GM21360 (cell line): Measurements from ENCODE around the gene ACTR3.

Experiments
- ATAC-seq: cut with Tn5 transposase; IDR thresholded peaks from one replicate; pipeline ENCODE4 v1.9.1; 2021; ENCODE audit warnings: mild to moderate bottlenecking, moderate library complexity; ENCODE audit not compliant: unreplicated experiment

ACTR3 gene

GRCh38 chr2:113875135-113875534 is 14.8 kb upstream of the ACTR3 start:
- no peak for ATAC-seq

DNA sequence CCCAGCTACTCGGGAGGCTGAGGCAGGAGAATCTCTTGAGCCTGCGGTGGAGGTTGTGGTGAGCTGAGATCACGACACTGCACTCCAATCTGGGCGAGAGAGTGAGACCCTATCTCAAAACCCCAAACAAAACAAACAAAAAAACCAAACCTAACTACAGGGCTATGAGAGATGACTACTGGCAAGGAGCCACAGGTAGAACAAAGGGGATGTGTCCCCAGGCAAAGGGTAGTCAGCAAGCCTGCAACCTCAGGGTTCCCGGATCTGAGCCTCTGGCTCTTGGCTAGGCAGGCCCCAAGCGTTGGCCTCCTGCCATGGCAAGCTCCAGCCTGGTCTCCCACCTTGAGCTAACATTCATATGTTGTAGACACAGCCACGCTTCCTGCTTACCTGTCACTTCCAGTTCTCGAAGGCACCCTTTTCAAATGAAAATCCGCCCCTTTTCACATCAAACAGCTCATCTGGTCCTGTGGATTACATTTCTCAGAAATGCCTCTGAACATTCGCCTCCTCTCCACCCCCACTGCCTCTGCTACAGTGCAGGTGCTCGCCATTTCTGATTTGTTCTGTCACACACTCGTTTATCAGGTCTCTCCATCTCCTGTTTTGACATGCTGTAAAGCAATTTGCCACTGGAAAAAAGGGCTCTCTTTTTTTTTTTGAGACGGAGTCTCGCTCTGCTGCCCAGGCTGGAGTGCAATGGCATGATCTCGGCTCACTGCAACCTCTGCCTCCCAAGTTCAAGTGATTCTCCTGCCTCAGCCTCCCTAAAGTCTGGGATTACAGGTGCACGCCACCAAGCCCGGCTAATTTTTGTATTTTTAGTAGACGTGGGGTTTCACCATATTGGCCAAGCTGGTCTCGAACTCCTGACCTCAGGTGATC is 13.1 kb upstream of the ACTR3 start:
- ATAC-seq: no peak

GRCh38 chr2:113877711-113878598 is 11.9 kb upstream of the ACTR3 start:
- ATAC-seq: no peak

GRCh38 chr2:113878743-113879142 is 11.1 kb upstream of the ACTR3 start:
- ATAC-seq: no peak

- no peak for ATAC-seq
Observed at GRCh38 chr2:113879457-113879856, 10.4 kb upstream of the ACTR3 start.

GRCh38 chr2:113886479-113887008 is 3.3 kb upstream of the ACTR3 start:
- peak; percentile 65 for ATAC-seq

GRCh38 chr2:113887009-113887792 is 2.7 kb upstream of the ACTR3 start:
- ATAC-seq: no peak

DNA sequence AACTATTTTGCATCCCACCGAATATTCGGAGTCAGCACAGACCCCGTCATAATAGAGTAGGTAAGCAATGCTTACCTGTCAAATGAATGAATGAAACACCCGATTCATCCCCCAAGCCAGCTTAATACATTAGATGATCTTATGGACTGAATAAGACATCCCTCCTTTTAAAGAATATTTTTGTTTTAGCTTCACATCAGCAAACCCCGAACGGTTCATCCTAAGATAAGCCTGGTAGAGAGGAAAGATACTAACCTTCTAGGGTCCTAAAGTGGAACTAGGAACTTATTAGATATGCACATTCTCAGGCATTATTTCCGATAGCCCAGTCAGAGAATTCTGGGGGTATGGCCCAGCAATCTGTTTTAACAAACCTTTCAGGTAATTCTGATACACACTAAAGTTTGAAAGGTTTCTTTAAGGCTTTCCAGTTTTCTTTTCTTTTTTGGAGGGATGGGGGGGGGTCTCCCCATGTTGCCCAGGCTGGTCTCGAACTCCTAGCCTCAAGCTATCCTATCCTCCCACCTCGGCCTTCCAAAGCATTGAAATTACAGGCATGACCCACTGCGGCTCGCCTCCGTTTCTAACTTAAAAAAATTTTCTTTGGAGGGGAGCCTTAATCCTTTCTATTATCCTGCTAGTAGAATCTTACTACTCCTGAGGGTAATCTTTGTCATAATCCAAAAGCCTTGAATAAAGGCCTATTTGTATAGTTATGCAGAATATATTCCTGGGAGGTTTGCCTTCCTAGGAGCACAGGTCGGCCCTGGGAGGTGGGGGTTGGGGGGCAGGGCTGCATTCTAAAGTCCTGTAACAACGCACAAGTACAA is 1.0 kb upstream of the ACTR3 start:
- no peak for ATAC-seq

DNA sequence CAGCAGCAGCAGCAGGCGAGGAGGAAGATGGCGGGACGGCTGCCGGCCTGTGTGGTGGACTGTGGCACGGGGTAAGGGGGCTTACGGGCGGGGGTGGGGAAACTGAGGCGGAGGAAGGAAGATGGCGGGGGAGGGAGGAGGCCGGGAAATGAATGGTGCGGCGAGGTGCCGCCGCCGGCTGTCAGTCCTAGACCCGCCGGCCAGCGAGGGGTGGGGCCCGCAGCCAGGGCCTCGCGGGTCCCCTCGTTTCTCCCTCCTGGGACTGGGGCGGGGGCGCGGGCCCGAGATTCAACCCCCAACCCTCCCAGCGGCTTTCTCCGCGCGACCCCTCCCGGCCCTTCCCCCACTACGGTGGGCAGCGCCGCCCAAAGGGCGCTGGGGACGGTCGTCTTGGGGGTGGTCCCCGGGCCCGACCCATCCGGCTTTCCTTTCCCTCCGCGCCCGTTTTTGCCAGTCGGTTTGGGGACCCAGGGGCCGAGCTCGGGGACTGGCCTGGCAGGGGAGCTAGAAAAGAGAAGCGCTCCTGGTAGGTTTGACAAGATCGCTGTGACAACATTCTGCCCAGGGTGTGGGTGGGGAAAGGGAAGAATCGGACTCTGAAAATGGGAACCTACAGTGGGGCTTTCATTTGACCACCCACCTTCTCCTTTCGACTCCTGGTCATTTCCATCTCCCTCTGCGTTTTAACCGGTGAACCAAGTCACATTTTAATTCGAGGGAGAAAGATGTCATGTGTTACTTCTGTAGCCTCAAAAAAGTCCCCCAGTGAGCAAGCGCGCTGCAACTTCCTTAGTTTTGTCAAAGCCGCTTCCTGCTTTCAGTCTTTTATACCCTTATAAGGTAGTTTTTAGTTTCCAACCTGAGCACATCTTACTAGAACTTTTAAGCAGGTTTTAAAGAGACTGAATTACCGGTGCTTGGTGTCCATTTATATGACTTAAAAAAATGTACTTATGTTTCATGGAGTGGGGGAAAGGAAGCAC is 655 bp downstream of the ACTR3 start:
- peak; percentile 25 for ATAC-seq

GRCh38 chr2:113891265-113891959 is 1.5 kb downstream of the ACTR3 start:
- no peak for ATAC-seq

DNA sequence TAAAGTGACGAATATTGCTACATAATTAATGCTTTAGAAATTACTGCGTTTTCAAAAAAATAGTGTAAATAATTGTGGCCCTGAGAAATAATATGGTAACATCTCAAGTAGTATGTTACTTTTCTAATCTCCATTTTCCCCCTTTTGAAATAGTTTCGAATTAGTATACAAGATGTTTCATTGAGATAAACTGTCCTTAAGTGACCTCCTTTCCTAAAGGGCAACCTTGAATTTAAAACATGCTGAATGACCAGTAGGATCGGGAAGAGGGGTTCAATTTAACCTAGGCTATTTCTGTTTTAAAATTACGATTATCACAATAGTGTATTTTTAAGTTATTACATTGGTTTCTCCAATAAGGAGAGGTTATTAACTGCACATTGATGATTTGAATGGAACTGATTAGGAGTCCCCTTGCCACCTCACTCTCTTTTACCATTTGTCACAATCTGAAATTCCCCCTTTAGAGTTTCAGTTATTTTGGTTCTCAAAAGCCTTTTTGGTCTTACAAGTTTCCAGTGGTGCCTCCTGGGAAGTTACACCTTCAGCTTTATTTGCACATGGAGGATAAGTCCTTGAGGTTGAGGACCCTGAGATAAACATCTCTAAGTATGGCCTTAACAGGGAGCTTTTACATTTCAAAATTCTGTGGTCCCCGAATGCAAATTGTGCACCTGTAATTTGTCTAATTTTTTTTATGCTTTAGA is 2.3 kb downstream of the ACTR3 start:
- no peak for ATAC-seq

DNA sequence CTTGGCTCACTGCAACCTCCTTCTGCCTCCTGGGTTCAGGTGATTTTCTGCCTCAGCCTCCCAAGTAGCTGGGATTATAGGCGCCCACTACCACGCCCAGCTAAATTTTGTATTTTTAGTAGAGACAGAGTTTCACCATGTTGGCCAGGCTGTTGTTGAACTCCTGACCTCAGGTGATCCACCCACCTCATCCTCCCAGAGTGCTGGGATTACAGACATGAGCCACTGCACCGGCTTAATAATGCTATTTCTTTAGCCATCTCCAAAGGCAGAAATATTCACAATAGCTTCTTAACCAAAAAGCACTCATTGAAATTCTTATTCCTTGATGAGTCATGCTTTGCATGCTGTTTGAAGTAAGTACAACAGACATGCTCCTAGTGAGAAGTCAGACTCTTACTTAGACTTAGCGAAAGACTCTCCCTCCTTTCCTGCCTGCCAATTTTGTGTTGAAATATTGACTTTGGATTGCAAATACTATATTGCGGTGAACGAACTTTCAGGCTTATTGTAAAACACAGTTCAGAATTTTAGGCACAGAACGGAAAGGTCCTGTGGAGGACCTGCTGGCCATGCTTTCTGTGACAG is 4.4 kb downstream of the ACTR3 start:
- no peak for ATAC-seq

- no peak for ATAC-seq
Observed at GRCh38 chr2:113895301-113895700, 5.4 kb downstream of the ACTR3 start.

DNA sequence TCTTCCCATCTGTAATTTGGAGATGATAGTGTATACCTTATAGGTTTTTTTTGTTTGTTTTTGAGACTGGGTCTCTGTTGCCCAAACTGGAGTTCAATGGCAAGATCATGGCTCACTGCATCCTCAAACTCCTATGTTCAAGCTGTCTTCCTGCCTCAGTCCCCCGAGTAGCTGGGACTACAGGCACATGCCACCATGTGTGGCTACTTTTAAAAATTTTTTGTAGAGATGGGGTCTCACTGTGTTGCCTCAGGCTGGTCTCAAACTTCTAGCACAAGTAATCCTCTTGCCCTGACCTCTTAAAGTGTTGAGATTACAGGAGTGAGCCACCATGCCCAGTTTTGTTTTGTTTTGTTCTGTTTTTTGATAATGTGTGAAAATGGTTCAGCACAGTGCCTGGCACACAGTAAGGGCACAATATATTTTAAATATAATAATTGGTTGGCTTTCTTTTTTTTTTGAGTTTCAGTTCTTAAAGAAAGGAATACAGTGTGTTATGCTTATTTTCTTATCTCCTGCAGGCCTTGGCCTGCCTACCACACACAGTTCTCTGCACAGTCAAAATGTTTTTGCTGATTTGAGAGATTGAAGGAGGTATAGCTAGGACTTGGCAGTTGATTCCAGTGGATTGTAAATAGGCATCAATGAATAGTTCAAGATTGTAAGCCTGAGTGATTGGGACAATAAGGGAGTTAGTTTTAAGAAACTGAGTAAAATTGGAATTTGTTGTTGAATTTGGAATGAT is 6.1 kb downstream of the ACTR3 start:
- no peak for ATAC-seq

DNA sequence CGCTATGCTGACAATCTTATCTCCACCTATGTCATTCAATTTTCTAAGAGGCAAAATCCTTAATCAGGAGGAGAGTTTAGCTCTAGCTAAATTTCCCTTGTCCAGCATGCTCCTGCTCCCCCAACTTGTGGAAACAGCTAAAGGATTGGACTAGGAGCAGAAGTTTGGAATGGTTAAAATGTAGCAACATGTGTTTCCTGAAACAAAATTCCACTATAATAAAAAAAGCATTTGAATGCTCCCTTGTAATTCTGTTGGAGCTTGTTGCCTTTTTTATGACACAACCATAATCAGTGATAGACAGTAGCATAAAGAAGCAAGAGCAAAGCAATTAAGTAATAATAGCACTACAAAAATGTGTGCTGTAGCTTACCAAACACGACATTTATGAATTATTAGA is 6.9 kb downstream of the ACTR3 start:
- ATAC-seq: no peak

- no peak for ATAC-seq
Observed at GRCh38 chr2:113898081-113898480, 8.2 kb downstream of the ACTR3 start.
